MM.1S (cell line): Measurements from ENCODE around the gene CBL.
A peak's percentile ranks its signal among the peaks of the same experiment; 100 is the strongest.

Source experiments
- DNase-seq: peaks from one replicate; pipeline ENCODE4 v3.0.0-alpha.2; 2015
- H2AFZ ChIP-seq: fragments of 300-600 bp; sonication (generic); 2 replicates; pipeline ENCODE4 v1.6.0; 2016; ENCODE audit warnings: antibody characterized with exemption, low read length
- H3F3A ChIP-seq: fragments of 300-600 bp; sonication (generic); 2 replicates; pipeline ENCODE4 v1.6.1; 2016; ENCODE audit warnings: mild to moderate bottlenecking, antibody characterized with exemption, low read length, moderate library complexity, mixed read lengths; ENCODE audit not compliant: insufficient read depth
- H3K27ac ChIP-seq: fragments of 300-600 bp; sonication (generic); 2 replicates; pipeline ENCODE4 v1.5.1; 2016; ENCODE audit warnings: mild to moderate bottlenecking, low read length
- H3K27me3 ChIP-seq: fragments of 300-600 bp; sonication (generic); replicated peaks from 2 replicates; pipeline ENCODE4 v1.6.0; 2016; ENCODE audit warnings: low read length; ENCODE audit not compliant: insufficient read depth
- H3K36me3 ChIP-seq: fragments of 300-600 bp; sonication (generic); replicated peaks from 2 replicates; pipeline ENCODE4 v1.6.1; 2016; ENCODE audit warnings: mild to moderate bottlenecking, low read length, mixed read lengths; ENCODE audit not compliant: insufficient read depth
- H3K4me1 ChIP-seq: fragments of 300-600 bp; sonication (generic); 2 replicates; pipeline ENCODE4 v1.6.1; 2016; ENCODE audit warnings: low read length, mixed read lengths
- H3K4me2 ChIP-seq: fragments of 300-600 bp; sonication (generic); 2 replicates; pipeline ENCODE4 v1.6.0; 2016; ENCODE audit warnings: low read depth, low read length
- H3K4me3 ChIP-seq: fragments of 300-600 bp; sonication (generic); 2 replicates; pipeline ENCODE4 v1.5.1; 2016; ENCODE audit warnings: low read length, mixed read lengths
- H3K79me2 ChIP-seq: fragments of 300-600 bp; sonication (generic); 2 replicates; pipeline ENCODE4 v1.6.1; 2016; ENCODE audit warnings: mixed run types, low read length, mixed read lengths
- H3K9ac ChIP-seq: fragments of 300-600 bp; sonication (generic); 2 replicates; pipeline ENCODE4 v1.6.1; 2016; ENCODE audit warnings: low read length, mixed read lengths
- H3K9me2 ChIP-seq: fragments of 300-600 bp; sonication (generic); replicated peaks from 2 replicates; pipeline ENCODE4 v1.6.1; 2016; ENCODE audit warnings: mild to moderate bottlenecking, low read length, mixed read lengths; ENCODE audit not compliant: insufficient read depth
- H3K9me3 ChIP-seq: fragments of 300-600 bp; sonication (generic); replicated peaks from 2 replicates; pipeline ENCODE4 v1.6.1; 2016; ENCODE audit warnings: mild to moderate bottlenecking, low read length, mixed read lengths; ENCODE audit not compliant: insufficient read depth
- H4K20me1 ChIP-seq: fragments of 300-600 bp; sonication (generic); 2 replicates; pipeline ENCODE4 v1.6.1; 2016; ENCODE audit warnings: mild to moderate bottlenecking, low read length, moderate library complexity, mixed read lengths; ENCODE audit not compliant: insufficient read depth
- EZH2 ChIP-seq: fragments of 300-600 bp; sonication (generic); optimal IDR thresholded peaks from 2 replicates; pipeline ENCODE3; 2017; ENCODE audit warnings: low read depth, mild to moderate bottlenecking, antibody characterized with exemption, low read length, mixed read lengths
- EZH2phosphoT487 ChIP-seq: fragments of 300-600 bp; sonication (generic); IDR thresholded peaks from 2 replicates; pipeline ENCODE4 v1.6.1; 2018; ENCODE audit warnings: antibody characterized with exemption, low read length
- TF ChIP-seq, protein P1 (sequence below): fragments of 300-600 bp; sonication (generic); IDR thresholded peaks from 2 replicates; pipeline ENCODE4 v1.5.1; 2016; ENCODE audit warnings: antibody characterized with exemption, low read length, mixed read lengths

The CBL gene

DNA sequence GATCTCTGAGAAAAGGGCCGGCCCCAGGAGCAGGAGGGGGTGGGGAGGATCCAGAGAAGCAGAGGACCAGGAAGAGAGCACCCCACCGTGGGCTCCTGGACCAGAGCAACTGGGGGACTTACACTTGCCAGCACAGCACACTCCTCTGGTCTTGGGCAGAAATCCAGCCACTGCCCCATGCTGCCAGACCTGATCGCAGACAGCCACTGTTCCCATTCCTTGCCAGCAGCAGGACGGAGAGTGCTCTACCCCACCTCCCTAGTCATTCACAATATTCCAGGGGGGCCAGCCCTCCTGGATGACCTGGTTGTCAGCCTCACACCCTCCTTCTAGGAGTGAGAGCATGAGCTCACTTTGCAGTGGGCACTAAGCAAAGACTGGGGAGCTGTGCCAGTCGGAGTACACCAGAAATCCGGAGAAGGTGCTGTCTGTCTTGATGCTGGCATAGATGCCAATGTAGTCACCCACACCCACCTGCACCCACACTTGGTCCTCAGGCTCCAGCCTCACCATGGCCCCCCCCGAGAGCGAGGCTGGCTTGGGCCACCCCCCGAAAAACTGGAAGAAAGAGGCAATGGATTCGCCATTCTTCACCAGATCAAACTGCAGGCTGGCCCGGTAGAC is 132.9 kb downstream of the CBL start:
- peaks cover 14% of the 10 kb centered on the region; the same call in 1 of the 2 replicates for H3K4me1 ChIP-seq
- H3K4me2 ChIP-seq, result no peak overlapping the region
- H2AFZ ChIP-seq, result no peak overlapping the region
- H4K20me1 ChIP-seq, result no peaks in the 10 kb centered on the region
- H3K9ac ChIP-seq, result no peak overlapping the region
- no peaks in the 10 kb centered on the region for H3F3A ChIP-seq
- H3K9me2 ChIP-seq, result no peaks in the 10 kb centered on the region
- peaks cover 40% of the 10 kb centered on the region for H3K27me3 ChIP-seq
- H3K79me2 ChIP-seq, result peaks cover 17% of the 10 kb centered on the region
- TF ChIP-seq, protein P1, sequence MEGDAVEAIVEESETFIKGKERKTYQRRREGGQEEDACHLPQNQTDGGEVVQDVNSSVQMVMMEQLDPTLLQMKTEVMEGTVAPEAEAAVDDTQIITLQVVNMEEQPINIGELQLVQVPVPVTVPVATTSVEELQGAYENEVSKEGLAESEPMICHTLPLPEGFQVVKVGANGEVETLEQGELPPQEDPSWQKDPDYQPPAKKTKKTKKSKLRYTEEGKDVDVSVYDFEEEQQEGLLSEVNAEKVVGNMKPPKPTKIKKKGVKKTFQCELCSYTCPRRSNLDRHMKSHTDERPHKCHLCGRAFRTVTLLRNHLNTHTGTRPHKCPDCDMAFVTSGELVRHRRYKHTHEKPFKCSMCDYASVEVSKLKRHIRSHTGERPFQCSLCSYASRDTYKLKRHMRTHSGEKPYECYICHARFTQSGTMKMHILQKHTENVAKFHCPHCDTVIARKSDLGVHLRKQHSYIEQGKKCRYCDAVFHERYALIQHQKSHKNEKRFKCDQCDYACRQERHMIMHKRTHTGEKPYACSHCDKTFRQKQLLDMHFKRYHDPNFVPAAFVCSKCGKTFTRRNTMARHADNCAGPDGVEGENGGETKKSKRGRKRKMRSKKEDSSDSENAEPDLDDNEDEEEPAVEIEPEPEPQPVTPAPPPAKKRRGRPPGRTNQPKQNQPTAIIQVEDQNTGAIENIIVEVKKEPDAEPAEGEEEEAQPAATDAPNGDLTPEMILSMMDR, result no peak
- no peak for TF ChIP-seq EZH2phosphoT487
- DNase-seq, result no peak
- H3K27ac ChIP-seq, result no peak overlapping the region
- H3K9me3 ChIP-seq, result no peaks in the 10 kb centered on the region
- H3K4me3 ChIP-seq, result no peak overlapping the region
- no peaks in the 10 kb centered on the region for H3K36me3 ChIP-seq

DNA sequence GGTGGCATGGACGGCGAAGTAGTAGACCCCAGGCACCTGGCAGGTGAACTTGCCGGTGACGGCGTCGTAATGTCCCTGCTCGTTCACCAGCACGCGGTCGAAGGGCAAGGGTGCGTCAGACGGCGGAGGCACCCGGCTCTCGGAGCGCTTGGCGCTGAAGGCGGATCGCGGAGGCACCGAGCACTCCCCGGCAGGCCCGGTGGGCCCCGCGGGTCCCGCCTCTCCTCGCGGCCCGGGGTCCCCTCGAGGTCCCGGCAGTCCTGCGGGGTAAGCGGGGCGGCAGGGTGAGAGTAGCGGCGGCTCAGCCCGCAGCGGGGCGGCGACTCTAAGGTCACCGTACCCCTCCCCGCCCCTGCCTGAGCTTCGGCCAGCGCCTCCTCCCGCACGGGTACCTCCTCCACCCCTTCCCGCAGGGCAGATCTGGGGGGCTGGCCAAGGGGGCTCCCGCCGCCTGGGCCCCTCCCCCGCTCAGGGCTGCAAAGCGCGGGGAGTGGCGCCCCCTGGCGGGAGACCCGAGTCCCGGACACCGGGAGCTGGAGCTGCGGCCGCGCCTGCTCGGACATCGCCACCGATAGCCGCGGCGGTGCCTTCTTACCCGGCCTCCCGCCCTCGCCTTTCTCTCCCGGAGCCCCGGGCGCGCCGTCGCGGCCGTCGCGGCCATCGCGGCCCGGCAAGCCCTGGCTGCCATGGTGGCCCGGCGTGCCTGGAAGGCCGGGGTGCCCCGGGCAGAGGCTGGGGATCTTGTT is 133.6 kb downstream of the CBL start:
- H3K9ac ChIP-seq, result no peak overlapping the region

DNA sequence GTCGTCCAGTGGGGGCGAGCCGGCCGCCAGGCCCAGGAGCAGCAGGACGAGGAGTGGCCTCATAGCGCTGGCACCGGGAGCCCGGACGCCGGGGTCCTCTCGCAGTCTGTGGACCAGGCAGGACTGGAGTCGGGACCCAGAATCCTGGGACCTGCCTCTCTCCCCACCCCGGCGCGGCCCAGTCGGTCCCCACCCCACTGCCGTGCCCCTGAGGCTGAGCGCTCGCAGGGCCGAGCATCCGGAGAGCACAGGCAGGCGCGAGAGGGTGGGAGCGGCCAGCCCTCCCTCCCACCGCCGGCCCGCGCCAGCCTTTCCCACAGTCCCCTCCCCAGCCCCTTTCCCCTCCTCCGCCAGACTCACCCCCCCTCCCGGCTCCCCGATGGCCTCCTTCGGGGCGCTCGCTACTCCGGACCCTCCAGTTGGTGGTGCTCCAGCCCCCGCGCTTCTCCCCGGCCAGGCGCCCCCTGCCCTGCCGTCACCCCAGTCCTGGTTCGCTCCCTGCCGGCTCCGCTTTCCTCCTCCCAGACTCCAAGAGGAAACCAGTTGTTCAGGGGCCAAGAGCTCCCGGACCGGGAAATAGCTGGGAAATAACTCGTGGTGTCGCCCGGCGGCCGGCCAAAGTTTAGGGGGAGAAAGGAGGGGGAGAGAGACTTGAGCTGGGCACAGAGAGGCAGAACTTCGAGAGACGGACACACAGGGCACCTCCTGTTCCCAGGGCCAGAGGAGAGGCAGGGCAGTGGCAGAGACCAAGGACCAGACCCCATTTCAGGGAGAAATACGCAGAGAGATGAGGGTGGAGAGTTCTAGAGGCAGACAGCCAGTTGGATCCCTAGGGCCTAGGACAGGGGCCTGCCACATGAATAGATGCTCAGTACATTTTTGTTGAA is 134.4 kb downstream of the CBL start, which contains the start of gene C1QTNF5:
Gene C1QTNF5 (minus strand): TSS at position 549 of the 887 bp plus-strand sequence. CDS start 486 bp downstream, at position 63.
- Histone ChIP-seq H3K4me2 (peak within 1 kb of the TSS; percentile 47; the same call in 1 of the 2 replicates), H3K27ac (no peak within 1 kb of the TSS), H3K9ac (no peak within 1 kb of the TSS)

More for the DNA sequence above, 133.6 kb downstream of the CBL start:
- no peaks in the 10 kb centered on the region for H4K20me1 ChIP-seq
- peaks cover 13% of the 10 kb centered on the region for H3K79me2 ChIP-seq
- H3K4me2 ChIP-seq, result peak overlapping the region; percentile 47; the same call in 1 of the 2 replicates
- no peaks in the 10 kb centered on the region for H3F3A ChIP-seq
- DNase-seq, result no peak
- H3K27me3 ChIP-seq, result peaks cover 47% of the 10 kb centered on the region
- no peak overlapping the region for H3K4me3 ChIP-seq
- peaks cover 14% of the 10 kb centered on the region; the same call in 1 of the 2 replicates for H3K4me1 ChIP-seq
- H2AFZ ChIP-seq, result 0 out of 2 replicates have a peak overlapping the region, but pooled peaks have one; percentile 7
- no peaks in the 10 kb centered on the region for H3K9me3 ChIP-seq
- no peak overlapping the region for H3K27ac ChIP-seq
- H3K9me2 ChIP-seq, result no peaks in the 10 kb centered on the region
- H3K36me3 ChIP-seq, result no peaks in the 10 kb centered on the region
- TF ChIP-seq EZH2, result no peak
- TF ChIP-seq, protein P1, result peak; percentile 60

More for the DNA sequence above, 134.4 kb downstream of the CBL start, which contains the start of gene C1QTNF5:
- peaks cover 55% of the 10 kb centered on the region for H3K27me3 ChIP-seq
- H3K9me3 ChIP-seq, result no peaks in the 10 kb centered on the region
- TF ChIP-seq EZH2phosphoT487 (no peak), EZH2 (no peak)
- TF ChIP-seq, protein P1, result no peak
- H3K9me2 ChIP-seq, result no peaks in the 10 kb centered on the region
- H4K20me1 ChIP-seq, result no peaks in the 10 kb centered on the region
- peaks cover 5% of the 10 kb centered on the region for H3K79me2 ChIP-seq
- no peak within 1 kb of the TSS for H3K4me3 ChIP-seq
- 0 out of 2 replicates have a peak, but pooled peaks cover 7% of the 10 kb centered on the region for H3K4me1 ChIP-seq
- DNase-seq, result no peak
- no peaks in the 10 kb centered on the region for H3K36me3 ChIP-seq
- no peaks in the 10 kb centered on the region for H3F3A ChIP-seq
- H2AFZ ChIP-seq, result 0 out of 2 replicates have a peak within 1 kb of the TSS, but pooled peaks have one; percentile 7
